Esophagus muscularis mucosa (tissue), 4 donors: Measurements from ENCODE around the gene CCDC12. TPM values are rescaled to one million over a fixed set of nuclear protein-coding genes. Genes with fewer than 3 reads are reported as not detected.

Experiments
- DNase-seq: peaks from one replicate; pipeline ENCODE4 v3.0.0-alpha.2; 2017; ENCODE audit errors: extremely low spot score
- H3K27ac ChIP-seq, 4 donors: fragments of 200-600 bp; sonication (generic); replicated peaks in 1 of 4; 1 replicate in 3 of 4; 2 replicates in 1 of 4; pipeline ENCODE4 v1.5.1; 2016 to 2019; ENCODE audit warnings: mild to moderate bottlenecking in 1 of 4
- H3K27me3 ChIP-seq, 4 donors: fragments of 200-600 bp; sonication (generic); one replicate each; pipeline versions ENCODE4 v1.5.1 to v1.6.0; 2016 to 2019
- H3K36me3 ChIP-seq, 4 donors: fragments of 200-600 bp; sonication (generic); one replicate each; pipeline ENCODE4 v1.5.1; 2016 to 2019
- H3K4me1 ChIP-seq, 4 donors: fragments of 200-600 bp; sonication (generic); one replicate each; pipeline ENCODE4 v1.5.1; 2016 to 2019
- H3K4me3 ChIP-seq, 4 donors: fragments of 200-600 bp; sonication (generic); 1 replicate in 2 of 4; 2 replicates in 2 of 4; pipeline ENCODE4 v1.5.1; 2016 to 2019; ENCODE audit warnings: mild to moderate bottlenecking in 4 of 4, moderate library complexity in 1 of 4
- H3K9me3 ChIP-seq, 4 donors: fragments of 200-600 bp; sonication (generic); 1 replicate in 3 of 4; 2 replicates in 1 of 4; pipeline ENCODE4 v1.5.1; 2016 to 2019
- CTCF ChIP-seq, 3 experiments: fragments of 200-600 bp in 2 of 3; fragments of 450-650 bp in 1 of 3; sonication (generic) in 2 of 3; IDR thresholded peaks; one replicate each; pipeline ENCODE4 v1.5.1; 2017 to 2019; ENCODE audit warnings: antibody characterized with exemption in 3 of 3, mild to moderate bottlenecking in 2 of 3, moderate library complexity in 1 of 3
- EP300 ChIP-seq: sonication (generic); formaldehyde crosslinking; IDR thresholded peaks from one replicate; pipeline ENCODE4 v1.6.1; 2017; ENCODE audit warnings: antibody characterized with exemption
- POLR2A ChIP-seq: fragments of 450-650 bp; IDR thresholded peaks from one replicate; pipeline ENCODE4 v1.6.1; 2017; ENCODE audit warnings: antibody characterized with exemption, moderate library complexity, mild to moderate bottlenecking, low read depth
- POLR2AphosphoS5 ChIP-seq, 2 donors: sonication (generic); formaldehyde crosslinking; IDR thresholded peaks; one replicate each; pipeline ENCODE4 v1.6.1; 2017; ENCODE audit warnings: antibody characterized with exemption in 2 of 2
- WGBS: methylation state at CpG from one replicate; pipeline ENCODE4 v1.1.5; 2018; 5-methylcytosine and 5-hydroxymethylcytosine counted together
- intact Hi-C: fragments of 100-400 bp; cut with DNase I; formaldehyde crosslinking; loops from one replicate; pipeline ENCODE4 v1.15.1; 2023
- total RNA-seq, 4 donors: library from RNA; depleted of rRNA; stranded (reverse); fragments of >200 nt; gene quantifications; one replicate each; pipeline versions ENCODE4 v1.1.0 to v1.2.1, GENCODE V29; 2016

CCDC12 gene
- total RNA-seq, 4 donors from 2014 or later: 27.5 to 54.8 (median 36.7) TPM

GRCh38 chr3:46888705-46889104, 87.8 kb downstream of the CCDC12 start:
- Histone ChIP-seq H3K36me3 (no peaks in the 10 kb centered on the region), H3K4me3 (no peak overlapping the region), H3K9me3 (no peaks in the 10 kb centered on the region), H3K4me1 (peaks cover 23 to 53% (median 34%) of the 10 kb centered on the region in 4 donors), H3K27me3 (peaks cover 0 to 2% (median 0%) of the 10 kb centered on the region in 4 donors), H3K27ac (no peak overlapping the region)
- WGBS: 85% methylated on average over 11 of the region's 13 CpGs
- intact Hi-C loops: no loop called here
- DNase-seq: no peak
- no peak for TF ChIP-seq CTCF (IDR thresholded peaks at IDR 0.05)
- TF ChIP-seq POLR2A: no peak
- TF ChIP-seq EP300: no peak
- TF ChIP-seq POLR2AphosphoS5 (IDR thresholded peaks at IDR 0.05): no peak

GRCh38 chr3:46887980-46888494, 88.5 kb downstream of the CCDC12 start:
- Histone ChIP-seq H3K4me1 (peaks cover 17 to 53% (median 36%) of the 10 kb centered on the region in 4 donors), H3K9me3 (no peaks in the 10 kb centered on the region), H3K27ac (no peak overlapping the region), H3K4me3 (no peak overlapping the region), H3K27me3 (peaks cover 0 to 9% (median 0%) of the 10 kb centered on the region in 4 donors), H3K36me3 (no peaks in the 10 kb centered on the region)
- intact Hi-C loops: no loop called here
- 86% methylated on average over 7 of the region's 7 CpGs for WGBS
- no peak for DNase-seq
- TF ChIP-seq EP300: no peak

- Histone ChIP-seq H3K27me3 (peaks cover 0 to 31% (median 0%) of the 10 kb centered on the region in 4 donors), H3K36me3 (no peaks in the 10 kb centered on the region), H3K9me3 (no peaks in the 10 kb centered on the region), H3K4me3 (no peak overlapping the region), H3K4me1 (peaks cover 7 to 60% (median 43%) of the 10 kb centered on the region in 4 donors), H3K27ac (no peak overlapping the region)
- no peak for DNase-seq
- TF ChIP-seq POLR2A (no peak), EP300 (no peak), CTCF (IDR thresholded peaks at IDR 0.05) (no peak), POLR2AphosphoS5 (IDR thresholded peaks at IDR 0.05) (no peak)
- intact Hi-C loops: no loop called here
- WGBS: 100% methylated on average over 2 of the region's 3 CpGs
Observed at GRCh38 chr3:46885612-46886011, 90.9 kb downstream of the CCDC12 start.

- Histone ChIP-seq H3K4me3 (peak overlapping the region in 1 of 4 donors; percentile 71), H3K36me3 (no peaks in the 10 kb centered on the region), H3K9me3 (no peaks in the 10 kb centered on the region), H3K4me1 (peaks cover 7 to 63% (median 44%) of the 10 kb centered on the region in 4 donors), H3K27ac (no peak overlapping the region), H3K27me3 (peaks cover 0 to 31% (median 0%) of the 10 kb centered on the region in 4 donors)
- WGBS: 95% methylated on average over 7 of the region's 7 CpGs
- TF ChIP-seq CTCF (IDR thresholded peaks at IDR 0.05) (no peak), POLR2AphosphoS5 (IDR thresholded peaks at IDR 0.05) (no peak), POLR2A (no peak), EP300 (no peak)
- intact Hi-C loops: no loop called here
- no peak for DNase-seq
Observed at GRCh38 chr3:46884929-46885328, 91.6 kb downstream of the CCDC12 start.

GRCh38 chr3:46884427-46884826, 92.1 kb downstream of the CCDC12 start:
- intact Hi-C loops: no loop called here

More at GRCh38 chr3:46884427-46884826, 92.1 kb downstream of the CCDC12 start:
- Histone ChIP-seq H3K9me3 (no peaks in the 10 kb centered on the region), H3K36me3 (no peaks in the 10 kb centered on the region), H3K4me1 (peaks cover 7 to 58% (median 43%) of the 10 kb centered on the region in 4 donors), H3K4me3 (peak overlapping the region in 2 of 4 donors; percentile 71 to 77), H3K27ac (no peak overlapping the region), H3K27me3 (peaks cover 0 to 31% (median 0%) of the 10 kb centered on the region in 4 donors)
- TF ChIP-seq CTCF (IDR thresholded peaks at IDR 0.05): no peak
- no peak for TF ChIP-seq POLR2AphosphoS5 (IDR thresholded peaks at IDR 0.05)
- WGBS: no CpG with 5 or more reads among the region's 5 CpGs
- DNase-seq: no peak
